ENCODE results near the gene MVP.

DNA sequence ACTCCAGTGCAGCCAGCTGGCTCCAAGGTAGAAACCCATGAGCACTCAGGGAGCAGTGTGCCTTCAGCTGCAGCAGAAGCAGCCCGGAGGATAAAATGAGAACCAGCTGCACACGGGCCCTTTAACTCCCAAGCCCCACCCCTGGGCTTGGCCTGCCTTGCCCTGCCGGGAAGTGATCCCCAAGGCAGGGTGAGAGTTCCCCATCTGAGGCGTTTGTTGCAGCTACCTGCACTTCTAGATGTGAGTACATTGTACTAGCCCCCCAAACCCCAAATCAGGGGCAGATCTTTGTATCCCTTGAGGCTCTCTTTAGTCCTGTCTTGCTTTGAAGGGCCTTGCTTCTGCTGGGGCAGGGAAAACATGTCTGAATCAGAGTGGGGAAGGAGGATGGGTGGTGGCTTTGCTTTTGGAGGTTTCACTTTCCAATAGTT is at the start of gene MVP:
- TF ChIP-seq, protein P1, sequence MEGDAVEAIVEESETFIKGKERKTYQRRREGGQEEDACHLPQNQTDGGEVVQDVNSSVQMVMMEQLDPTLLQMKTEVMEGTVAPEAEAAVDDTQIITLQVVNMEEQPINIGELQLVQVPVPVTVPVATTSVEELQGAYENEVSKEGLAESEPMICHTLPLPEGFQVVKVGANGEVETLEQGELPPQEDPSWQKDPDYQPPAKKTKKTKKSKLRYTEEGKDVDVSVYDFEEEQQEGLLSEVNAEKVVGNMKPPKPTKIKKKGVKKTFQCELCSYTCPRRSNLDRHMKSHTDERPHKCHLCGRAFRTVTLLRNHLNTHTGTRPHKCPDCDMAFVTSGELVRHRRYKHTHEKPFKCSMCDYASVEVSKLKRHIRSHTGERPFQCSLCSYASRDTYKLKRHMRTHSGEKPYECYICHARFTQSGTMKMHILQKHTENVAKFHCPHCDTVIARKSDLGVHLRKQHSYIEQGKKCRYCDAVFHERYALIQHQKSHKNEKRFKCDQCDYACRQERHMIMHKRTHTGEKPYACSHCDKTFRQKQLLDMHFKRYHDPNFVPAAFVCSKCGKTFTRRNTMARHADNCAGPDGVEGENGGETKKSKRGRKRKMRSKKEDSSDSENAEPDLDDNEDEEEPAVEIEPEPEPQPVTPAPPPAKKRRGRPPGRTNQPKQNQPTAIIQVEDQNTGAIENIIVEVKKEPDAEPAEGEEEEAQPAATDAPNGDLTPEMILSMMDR (IDR thresholded peaks at IDR 0.05): no peak
- TF ChIP-seq POLR2A (IDR thresholded peaks at IDR 0.05): peak in 1 of 2 donors; percentile 77
